ENCODE results near the gene CPNE8. TPM values are rescaled to one million over a fixed set of nuclear protein-coding genes. Genes with fewer than 3 reads are reported as not detected.
A peak's percentile ranks its signal among the peaks of the same experiment; 100 is the strongest.

CPNE8 gene
- total and polyA plus RNA-seq, 2 experiments from 2014 or later = 3.5 to 4.1 TPM

DNA sequence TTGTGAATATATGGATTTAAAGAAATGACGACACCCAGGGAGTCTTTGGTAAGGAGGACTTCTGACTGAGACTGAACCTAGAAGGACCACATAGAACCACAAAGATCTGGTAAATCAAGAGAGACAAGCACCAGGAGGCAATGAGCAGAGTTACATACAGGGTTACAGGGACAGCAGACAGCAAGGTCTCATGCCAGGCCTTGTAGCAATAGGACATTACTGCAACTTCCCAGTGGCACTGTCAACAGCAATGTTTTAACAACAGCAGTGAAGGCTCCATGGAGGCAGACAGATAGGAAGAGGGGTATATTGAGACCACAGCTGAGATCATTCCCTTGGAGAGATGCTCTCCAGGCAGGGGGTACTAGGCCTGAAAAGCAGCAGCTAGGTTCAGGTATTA, 18.5 kb downstream of the CPNE8 start:
- Histone ChIP-seq H3K27ac (no peak overlapping the region), H3F3A (ENCODE audit: insufficient read depth) (no peaks in the 10 kb centered on the region), H3K9me2 (ENCODE audit: insufficient read depth) (no peaks in the 10 kb centered on the region), H3K4me3 (no peak overlapping the region), H3K4me2 (ENCODE audit: unreplicated experiment) (no peak overlapping the region), H3K9me3 (ENCODE audit: low read depth) (no peaks in the 10 kb centered on the region), H3K79me2 (ENCODE audit: insufficient read depth) (no peaks in the 10 kb centered on the region), H3K36me3 (ENCODE audit: low read depth) (no peaks in the 10 kb centered on the region), H3K9ac (no peak overlapping the region), H4K20me1 (ENCODE audit: insufficient read depth) (no peaks in the 10 kb centered on the region), H3K4me1 (ENCODE audit: insufficient read depth) (no peaks in the 10 kb centered on the region), H2AFZ (no peak overlapping the region), H3K27me3 (replicated peaks; ENCODE audit: insufficient read depth) (no peaks in the 10 kb centered on the region)
- DNase-seq = no peak
- TF ChIP-seq EZH2 (IDR thresholded peaks at IDR 0.05; ENCODE audit: insufficient read depth, poor library complexity, severe bottlenecking) (no peak), EZH2phosphoT487 (IDR thresholded peaks at IDR 0.05; ENCODE audit: insufficient read depth, low read depth) (no peak)
- WGBS, 2 experiments (ENCODE audit: low coverage in 1 of 2, low lambda C conversion rate in 2 of 2, missing lambda C conversion rate in 2 of 2) = 92 to 96% methylated on average over 1 of the region's 1 CpG
- in situ Hi-C loops (cut with MboI) = no loop called here

DNA sequence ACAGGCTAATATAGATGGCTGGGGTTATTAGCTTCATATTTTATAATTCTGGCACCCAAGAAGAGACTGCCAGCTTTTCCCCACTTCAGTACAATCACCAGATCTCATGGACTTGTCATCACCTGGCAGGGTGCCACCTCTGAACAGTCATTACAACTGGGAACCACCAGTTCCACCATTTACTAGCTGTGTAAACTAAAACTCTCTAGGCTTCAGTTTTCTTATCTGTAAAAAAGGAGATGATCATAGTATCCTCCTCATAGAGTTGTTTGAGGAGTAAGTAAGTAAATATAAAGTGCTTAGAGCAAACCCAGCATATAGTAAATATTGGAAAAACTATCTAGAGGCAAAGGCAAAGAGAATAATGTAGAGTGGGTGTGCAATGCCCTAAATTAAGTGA, 19.3 kb downstream of the CPNE8 start:
- Histone ChIP-seq H3K9me3 (ENCODE audit: low read depth) (no peaks in the 10 kb centered on the region), H3K27me3 (replicated peaks; ENCODE audit: insufficient read depth) (no peaks in the 10 kb centered on the region), H3K9ac (no peak overlapping the region), H3K4me2 (ENCODE audit: unreplicated experiment) (no peak overlapping the region), H3F3A (ENCODE audit: insufficient read depth) (no peaks in the 10 kb centered on the region), H3K27ac (no peak overlapping the region), H3K36me3 (ENCODE audit: low read depth) (no peaks in the 10 kb centered on the region), H3K4me1 (ENCODE audit: insufficient read depth) (no peaks in the 10 kb centered on the region), H3K9me2 (ENCODE audit: insufficient read depth) (no peaks in the 10 kb centered on the region), H3K79me2 (ENCODE audit: insufficient read depth) (no peaks in the 10 kb centered on the region), H4K20me1 (ENCODE audit: insufficient read depth) (no peaks in the 10 kb centered on the region), H3K4me3 (no peak overlapping the region), H2AFZ (no peak overlapping the region)
- in situ Hi-C loops (cut with MboI) = no loop called here
- peak; percentile 52 for DNase-seq
- TF ChIP-seq EZH2 (IDR thresholded peaks at IDR 0.05; ENCODE audit: insufficient read depth, poor library complexity, severe bottlenecking) (no peak), EZH2phosphoT487 (IDR thresholded peaks at IDR 0.05; ENCODE audit: insufficient read depth, low read depth) (no peak)

DNA sequence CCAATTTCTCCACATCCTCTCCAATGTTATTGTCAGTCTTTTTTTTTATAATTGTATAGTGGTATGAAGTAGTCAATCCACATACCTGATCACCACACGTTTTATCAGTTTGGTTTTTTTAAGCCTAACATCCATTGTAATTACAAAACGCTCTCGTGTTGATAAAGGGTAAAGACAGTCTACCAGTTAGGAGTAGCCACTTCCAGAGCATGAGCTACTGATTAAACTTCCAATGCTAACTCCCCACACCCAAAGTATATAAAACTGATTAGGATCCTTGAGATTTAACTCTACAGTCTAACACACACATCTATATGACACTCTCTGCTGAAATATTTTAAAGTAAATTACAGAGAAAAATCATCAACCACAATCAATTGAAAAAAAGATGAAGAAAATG, 20.7 kb downstream of the CPNE8 start:
- Histone ChIP-seq H3K4me3 (no peak overlapping the region), H3K9me2 (ENCODE audit: insufficient read depth) (no peaks in the 10 kb centered on the region), H3K79me2 (ENCODE audit: insufficient read depth) (no peaks in the 10 kb centered on the region), H3K4me2 (ENCODE audit: unreplicated experiment) (no peak overlapping the region), H3K36me3 (ENCODE audit: low read depth) (no peaks in the 10 kb centered on the region), H3K4me1 (ENCODE audit: insufficient read depth) (no peaks in the 10 kb centered on the region), H3K9ac (no peak overlapping the region), H3F3A (ENCODE audit: insufficient read depth) (no peaks in the 10 kb centered on the region), H3K27me3 (replicated peaks; ENCODE audit: insufficient read depth) (no peaks in the 10 kb centered on the region), H4K20me1 (ENCODE audit: insufficient read depth) (no peaks in the 10 kb centered on the region), H2AFZ (no peak overlapping the region), H3K9me3 (ENCODE audit: low read depth) (no peaks in the 10 kb centered on the region), H3K27ac (no peak overlapping the region)
- WGBS, 2 experiments (ENCODE audit: low coverage in 1 of 2, low lambda C conversion rate in 2 of 2, missing lambda C conversion rate in 2 of 2) = 52 to 56% methylated on average over 3 of the region's 3 CpGs
- DNase-seq = no peak
- in situ Hi-C loops (cut with MboI) = no loop called here
- TF ChIP-seq EZH2phosphoT487 (IDR thresholded peaks at IDR 0.05; ENCODE audit: insufficient read depth, low read depth) (no peak), EZH2 (IDR thresholded peaks at IDR 0.05; ENCODE audit: insufficient read depth, poor library complexity, severe bottlenecking) (no peak)

DNA sequence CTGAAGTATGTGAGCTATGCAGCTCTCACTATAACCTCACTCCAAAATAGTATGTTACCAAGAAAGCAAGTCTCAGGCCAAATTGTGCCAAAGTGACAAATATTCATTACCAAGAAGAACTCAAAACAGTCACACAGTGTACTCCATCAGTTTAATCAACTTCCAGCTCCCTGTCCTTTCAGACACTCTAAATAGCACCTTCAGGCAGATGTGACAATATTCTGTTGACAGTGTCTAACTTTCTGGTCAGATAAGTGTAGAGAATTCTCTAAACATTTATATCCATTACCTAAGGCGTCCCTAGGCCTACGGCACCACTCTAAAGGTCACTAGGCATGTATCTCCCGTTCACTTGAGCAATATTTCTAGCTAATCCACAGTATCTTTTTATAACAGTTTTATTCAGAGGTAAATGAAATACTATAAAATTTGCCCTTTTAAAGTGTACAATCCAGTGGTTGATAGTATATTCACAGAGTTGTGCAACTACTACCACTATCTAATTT, 21.7 kb downstream of the CPNE8 start:
- H3K27me3 ChIP-seq (replicated peaks; ENCODE audit: insufficient read depth) = no peaks in the 10 kb centered on the region
- no peak overlapping the region for H3K9ac ChIP-seq
- H3K79me2 ChIP-seq (ENCODE audit: insufficient read depth) = no peaks in the 10 kb centered on the region
- H3K4me2 ChIP-seq (ENCODE audit: unreplicated experiment) = no peak overlapping the region
- no peaks in the 10 kb centered on the region for H3K4me1 ChIP-seq (ENCODE audit: insufficient read depth)
- H3K36me3 ChIP-seq (ENCODE audit: low read depth) = no peaks in the 10 kb centered on the region
- DNase-seq = no peak
- no peaks in the 10 kb centered on the region for H4K20me1 ChIP-seq (ENCODE audit: insufficient read depth)
- no peaks in the 10 kb centered on the region for H3K9me3 ChIP-seq (ENCODE audit: low read depth)
- TF ChIP-seq EZH2 (IDR thresholded peaks at IDR 0.05; ENCODE audit: insufficient read depth, poor library complexity, severe bottlenecking) (no peak), EZH2phosphoT487 (IDR thresholded peaks at IDR 0.05; ENCODE audit: insufficient read depth, low read depth) (no peak)
- 78 to 82% methylated on average over 3 of the region's 3 CpGs for WGBS, 2 experiments (ENCODE audit: low coverage in 1 of 2, low lambda C conversion rate in 2 of 2, missing lambda C conversion rate in 2 of 2)
- H3K4me3 ChIP-seq = no peak overlapping the region
- no peak overlapping the region for H2AFZ ChIP-seq
- no peaks in the 10 kb centered on the region for H3F3A ChIP-seq (ENCODE audit: insufficient read depth)
- in situ Hi-C loops (cut with MboI) = no loop called here
- H3K27ac ChIP-seq = no peak overlapping the region
- H3K9me2 ChIP-seq (ENCODE audit: insufficient read depth) = no peaks in the 10 kb centered on the region

DNA sequence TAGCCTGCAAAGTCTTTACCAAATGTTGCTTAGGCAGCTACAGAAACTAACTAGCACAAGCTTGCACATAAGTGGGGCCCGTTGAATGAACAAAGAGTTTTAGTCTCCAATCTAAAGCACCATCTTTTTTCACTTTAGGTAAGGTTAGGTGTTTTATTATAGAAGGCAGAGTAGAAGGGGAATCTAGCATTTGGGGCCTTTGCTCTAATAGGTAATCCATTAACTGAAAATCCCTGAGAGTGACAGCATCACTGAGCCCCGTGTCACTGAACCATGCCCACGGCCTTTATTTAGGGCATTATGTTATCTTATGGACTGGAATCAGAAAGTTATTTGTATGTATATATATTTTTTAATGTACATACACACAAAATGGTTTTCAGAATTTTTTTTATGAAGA, 25.1 kb downstream of the CPNE8 start:
- no peak for DNase-seq
- no peaks in the 10 kb centered on the region for H3K79me2 ChIP-seq (ENCODE audit: insufficient read depth)
- no peak for TF ChIP-seq EZH2phosphoT487 (IDR thresholded peaks at IDR 0.05; ENCODE audit: insufficient read depth, low read depth)
- TF ChIP-seq EZH2 (IDR thresholded peaks at IDR 0.05; ENCODE audit: insufficient read depth, poor library complexity, severe bottlenecking) = no peak
- in situ Hi-C loops (cut with MboI) = no loop called here
- no peaks in the 10 kb centered on the region for H3K36me3 ChIP-seq (ENCODE audit: low read depth)
- H3K9ac ChIP-seq = no peak overlapping the region
- no peaks in the 10 kb centered on the region for H4K20me1 ChIP-seq (ENCODE audit: insufficient read depth)
- 67 to 71% methylated on average over 3 of the region's 3 CpGs for WGBS, 2 experiments (ENCODE audit: low coverage in 1 of 2, low lambda C conversion rate in 2 of 2, missing lambda C conversion rate in 2 of 2)
- no peaks in the 10 kb centered on the region for H3K9me3 ChIP-seq (ENCODE audit: low read depth)
- no peaks in the 10 kb centered on the region for H3K4me1 ChIP-seq (ENCODE audit: insufficient read depth)
- H3K27ac ChIP-seq = no peak overlapping the region
- no peak overlapping the region for H3K4me2 ChIP-seq (ENCODE audit: unreplicated experiment)
- H3K4me3 ChIP-seq = no peak overlapping the region
- no peaks in the 10 kb centered on the region for H3K27me3 ChIP-seq (replicated peaks; ENCODE audit: insufficient read depth)
- no peak overlapping the region for H2AFZ ChIP-seq
- no peaks in the 10 kb centered on the region for H3K9me2 ChIP-seq (ENCODE audit: insufficient read depth)
- no peaks in the 10 kb centered on the region for H3F3A ChIP-seq (ENCODE audit: insufficient read depth)

Measured in GM23248 (cell line).